Fibroblast of pulmonary artery (primary cell): ENCODE measurements around the gene PYCR2.
"Not testable (repeated sequence)": the region's sequence is repeated elsewhere in the genome, so short reads cannot be mapped to it uniquely, and the experiment has no call there.

ENCODE experiments used
- DNase-seq: peaks from one replicate; pipeline ENCODE4 v3.0.0-alpha.2; 2010; ENCODE audit warnings: low read depth
- H3K4me3 ChIP-seq: replicated peaks from 2 replicates; pipeline ENCODE4 v1.5.1; 2011; ENCODE audit warnings: low read depth, mild to moderate bottlenecking, control low read depth, low read length, moderate library complexity
- TF ChIP-seq, protein P1 (sequence below): IDR thresholded peaks from 2 replicates; pipeline ENCODE4 v1.5.1; 2011; ENCODE audit warnings: mild to moderate bottlenecking, control low read depth, low read length, inconsistent platforms; ENCODE audit errors: missing control alignments

The PYCR2 gene

DNA sequence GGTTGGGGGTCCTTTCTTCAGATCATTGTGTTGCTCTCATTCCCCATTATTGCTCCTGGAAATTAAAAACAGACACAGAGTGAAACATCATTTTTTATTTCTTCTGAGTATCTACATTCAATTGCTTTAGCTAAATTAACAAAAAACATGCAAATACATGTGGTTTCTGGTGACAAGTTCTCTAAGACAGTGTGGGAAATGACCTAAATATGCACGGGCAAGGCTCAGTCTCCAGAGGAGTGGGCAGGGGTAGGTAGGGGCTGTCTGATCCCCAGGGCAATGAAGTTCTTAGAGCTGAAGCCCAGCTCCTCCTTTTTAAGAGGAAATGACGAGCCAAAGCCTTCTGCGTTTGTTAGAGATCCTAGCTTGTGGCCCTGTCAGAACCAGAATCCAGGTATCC is 12.5 kb upstream of the PYCR2 start:
- TF ChIP-seq, protein P1, sequence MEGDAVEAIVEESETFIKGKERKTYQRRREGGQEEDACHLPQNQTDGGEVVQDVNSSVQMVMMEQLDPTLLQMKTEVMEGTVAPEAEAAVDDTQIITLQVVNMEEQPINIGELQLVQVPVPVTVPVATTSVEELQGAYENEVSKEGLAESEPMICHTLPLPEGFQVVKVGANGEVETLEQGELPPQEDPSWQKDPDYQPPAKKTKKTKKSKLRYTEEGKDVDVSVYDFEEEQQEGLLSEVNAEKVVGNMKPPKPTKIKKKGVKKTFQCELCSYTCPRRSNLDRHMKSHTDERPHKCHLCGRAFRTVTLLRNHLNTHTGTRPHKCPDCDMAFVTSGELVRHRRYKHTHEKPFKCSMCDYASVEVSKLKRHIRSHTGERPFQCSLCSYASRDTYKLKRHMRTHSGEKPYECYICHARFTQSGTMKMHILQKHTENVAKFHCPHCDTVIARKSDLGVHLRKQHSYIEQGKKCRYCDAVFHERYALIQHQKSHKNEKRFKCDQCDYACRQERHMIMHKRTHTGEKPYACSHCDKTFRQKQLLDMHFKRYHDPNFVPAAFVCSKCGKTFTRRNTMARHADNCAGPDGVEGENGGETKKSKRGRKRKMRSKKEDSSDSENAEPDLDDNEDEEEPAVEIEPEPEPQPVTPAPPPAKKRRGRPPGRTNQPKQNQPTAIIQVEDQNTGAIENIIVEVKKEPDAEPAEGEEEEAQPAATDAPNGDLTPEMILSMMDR: no peak
- no peak overlapping the region for H3K4me3 ChIP-seq
- no peak for DNase-seq

DNA sequence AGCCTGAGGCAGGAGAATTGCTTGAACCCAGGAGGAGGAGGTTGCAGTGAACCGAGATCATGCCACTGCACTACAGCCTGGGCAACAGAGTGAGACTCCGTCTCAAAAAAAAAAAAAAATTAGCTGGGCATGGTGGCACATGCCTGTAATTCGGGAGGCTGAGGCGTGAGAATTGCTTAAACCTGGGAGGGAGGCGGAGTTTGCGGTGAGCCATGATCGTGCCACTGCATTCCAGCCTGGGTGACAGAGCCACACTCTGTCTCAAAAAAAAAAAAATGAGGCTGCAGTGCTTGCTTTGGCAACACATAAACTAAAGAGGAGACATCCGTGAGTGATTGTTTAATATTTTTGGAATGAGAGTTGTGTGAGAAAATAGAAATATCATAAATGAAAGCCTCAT is 12.0 kb upstream of the PYCR2 start:
- H3K4me3 ChIP-seq, DNase-seq: not testable (repeated sequence)

DNA sequence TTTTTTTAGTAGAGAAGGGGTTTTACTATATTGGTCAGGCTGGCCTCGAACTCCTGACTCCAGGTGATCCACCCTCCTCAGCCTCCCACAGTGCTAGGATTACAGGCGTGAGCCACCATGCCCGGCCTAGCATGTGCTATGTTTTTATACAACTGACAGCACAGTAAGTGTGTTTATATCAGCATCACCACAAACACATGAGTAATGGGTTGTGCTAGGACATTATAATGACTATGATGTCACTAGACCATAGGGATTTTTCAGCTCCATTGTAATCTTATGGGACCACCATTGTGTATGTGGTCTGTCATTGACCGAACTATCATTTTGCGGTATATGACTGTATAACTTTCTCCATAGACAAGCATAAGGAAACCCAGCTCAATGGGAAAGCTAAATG is 10.7 kb upstream of the PYCR2 start:
- DNase-seq: no peak
- no peak overlapping the region for H3K4me3 ChIP-seq
- TF ChIP-seq, protein P1: no peak

DNA sequence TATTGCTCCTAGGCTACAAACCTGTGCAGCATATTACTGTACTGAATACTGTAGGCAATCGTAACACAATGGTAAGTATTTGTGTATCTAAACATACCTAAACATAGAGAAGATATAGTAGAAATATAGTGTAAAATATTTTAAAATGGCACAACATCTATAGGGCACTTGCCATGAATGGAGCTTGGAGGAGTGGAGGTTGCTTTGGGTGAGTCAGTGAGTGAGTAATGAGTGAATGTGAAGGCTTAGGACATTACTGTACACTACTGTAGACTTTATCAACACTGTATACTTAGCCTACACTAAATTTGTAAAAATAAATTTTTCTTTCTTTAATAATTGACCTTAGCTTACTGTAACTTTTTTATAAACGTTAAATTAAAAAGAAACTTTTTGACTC is 9.0 kb upstream of the PYCR2 start:
- no peak overlapping the region for H3K4me3 ChIP-seq
- TF ChIP-seq, protein P1: no peak
- peak; percentile 57 for DNase-seq

DNA sequence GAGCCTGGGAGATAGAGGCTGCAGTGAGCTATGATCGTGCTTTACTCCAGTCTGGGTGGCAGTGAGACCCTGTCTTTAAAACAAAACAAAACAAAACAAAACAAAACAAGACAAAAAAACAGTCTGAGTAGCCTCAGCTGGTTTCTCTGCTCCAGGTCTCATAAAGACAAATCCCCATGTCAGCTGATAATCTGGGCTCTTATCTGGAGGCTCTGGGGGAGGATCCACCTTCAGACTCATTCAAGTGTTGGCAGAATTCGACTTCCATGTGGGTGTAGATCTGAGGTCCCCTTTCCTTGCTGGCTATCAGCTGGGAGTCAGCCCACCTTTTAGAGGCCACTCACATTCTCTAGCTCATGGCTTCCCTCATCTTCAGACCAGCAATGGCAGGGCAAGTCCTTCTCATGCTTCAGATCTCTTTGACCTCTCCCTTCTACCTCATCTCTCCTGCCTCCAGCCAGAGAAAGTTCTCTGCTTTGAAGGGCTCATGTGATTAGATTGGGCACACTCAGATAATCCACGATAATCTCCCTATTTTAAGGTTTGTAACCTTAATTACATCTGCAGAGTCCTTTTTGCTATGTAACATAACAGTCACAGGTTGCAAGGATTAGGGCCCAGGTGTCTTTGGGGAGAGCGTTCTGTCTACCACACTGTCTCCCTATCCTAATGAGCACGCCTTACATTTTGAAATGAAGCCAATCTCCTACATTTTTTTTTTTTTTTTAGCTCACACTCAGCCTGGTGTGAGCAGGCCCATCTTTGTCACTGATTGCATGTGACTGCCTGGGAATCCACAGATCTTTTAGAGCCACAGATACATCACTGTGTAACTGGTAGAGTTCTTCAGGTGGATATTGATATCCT is 7.5 kb upstream of the PYCR2 start:
- DNase-seq: no peak
- no peak overlapping the region for H3K4me3 ChIP-seq
- TF ChIP-seq, protein P1: no peak

DNA sequence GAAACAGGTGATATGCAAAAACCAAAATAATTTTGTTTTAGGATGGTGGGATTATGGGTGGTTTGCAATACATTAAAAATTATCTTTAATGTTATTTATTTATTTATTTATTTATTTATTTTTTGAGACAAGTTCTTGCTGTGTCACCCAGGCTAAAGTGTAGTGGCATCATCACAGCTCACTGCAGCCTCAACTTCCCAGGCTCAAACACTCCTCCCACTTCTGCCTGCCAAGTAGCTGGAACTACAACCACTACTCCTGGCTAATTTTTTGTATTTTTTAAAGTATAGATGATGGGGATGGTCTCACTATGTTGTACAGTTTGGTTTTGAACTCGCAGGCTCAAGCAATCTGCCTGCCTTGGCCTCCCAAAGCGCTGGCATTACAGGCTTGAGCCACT is 6.5 kb upstream of the PYCR2 start:
- H3K4me3 ChIP-seq: no peak overlapping the region
- TF ChIP-seq, protein P1: no peak

DNA sequence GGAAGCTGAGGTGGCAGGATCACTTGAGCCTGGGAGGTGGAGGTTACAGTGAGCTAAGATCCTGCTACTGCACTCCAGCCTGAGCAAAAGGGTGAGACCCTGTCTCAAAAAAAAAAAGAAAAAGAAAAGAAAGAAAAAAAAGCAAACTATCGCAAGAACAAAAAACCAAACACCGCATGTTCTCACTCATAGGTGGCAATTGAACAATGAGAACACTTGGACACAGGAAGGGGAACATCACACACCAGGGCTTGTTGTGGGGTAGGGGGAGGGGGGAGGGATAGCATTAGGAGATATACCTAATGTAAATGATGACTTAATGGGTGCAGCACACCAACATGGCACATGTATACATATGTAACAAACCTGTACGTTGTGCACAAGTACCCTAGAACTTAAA is 5.4 kb upstream of the PYCR2 start:
- H3K4me3 ChIP-seq, DNase-seq: not testable (repeated sequence)

More for the DNA sequence above, 6.5 kb upstream of the PYCR2 start:
- DNase-seq: no peak
